Fibroblast of lung (primary cell): Measurements from ENCODE around the gene XPO6.

ENCODE experiments used
- CTCF ChIP-seq, 2 donors: IDR thresholded peaks in 1 of 2; conservative IDR thresholded peaks in 1 of 2; 1 replicate in 1 of 2; 2 replicates in 1 of 2; pipeline ENCODE4 v1.5.1; 2011 to 2012; ENCODE audit warnings: low read length in 2 of 2, control low read depth in 1 of 2, inconsistent platforms in 1 of 2, low read depth in 1 of 2, mild to moderate bottlenecking in 1 of 2
- EZH2 ChIP-seq: IDR thresholded peaks from 2 replicates; pipeline ENCODE4 v1.5.1; 2012; ENCODE audit warnings: low read length, control low read depth, mild to moderate bottlenecking; ENCODE audit errors: missing control alignments

- TF ChIP-seq CTCF (conservative IDR thresholded peaks at IDR 0.05 in 1 of 2, IDR thresholded peaks at IDR 0.05 in 1 of 2; ENCODE audit: low read depth in 1 of 2, low read length in 2 of 2) (no peak), EZH2 (no peak)
Observed at GRCh38 chr16:28182183-28182582, 29.6 kb downstream of the XPO6 start.
